Neural cell (in vitro differentiated cells): Measurements from ENCODE around the gene SOX18. TPM values are rescaled to one million over a fixed set of nuclear protein-coding genes. Genes with fewer than 3 reads are reported as not detected.

Experiments used
- H2AFZ ChIP-seq: fragments of 200-600, 300-800 bp; sonication (generic), shearing (Covaris generic); 2 replicates; pipeline ENCODE4 v1.6.0; 2014; ENCODE audit warnings: low read depth, mild to moderate bottlenecking, antibody characterized with exemption, low read length, moderate library complexity
- H3F3A ChIP-seq: fragments of 200-600 bp; shearing (Covaris generic); 2 replicates; pipeline ENCODE4 v1.6.1; 2016; ENCODE audit warnings: mild to moderate bottlenecking, moderate library complexity, mixed read lengths, antibody characterized with exemption, low read length; ENCODE audit not compliant: insufficient read depth, poor library complexity, severe bottlenecking
- H3K27ac ChIP-seq: fragments of 200-600, 300-800 bp; sonication (generic), shearing (Covaris generic); 2 replicates; pipeline ENCODE4 v1.5.1; 2014; ENCODE audit warnings: mild to moderate bottlenecking, low read length, moderate library complexity
- H3K27me3 ChIP-seq: fragments of 300-800, 200-600 bp; sonication (generic), shearing (Covaris generic); 2 replicates; pipeline ENCODE4 v1.6.0; 2014; ENCODE audit warnings: mild to moderate bottlenecking, low read depth, low read length, moderate library complexity; ENCODE audit not compliant: insufficient read depth
- H3K36me3 ChIP-seq: fragments of 300-800, 200-600 bp; sonication (generic), shearing (Covaris generic); 2 replicates; pipeline ENCODE4 v1.5.1; 2014; ENCODE audit warnings: mild to moderate bottlenecking, antibody characterized with exemption, low read length, moderate library complexity; ENCODE audit not compliant: insufficient read depth
- H3K4me2 ChIP-seq: fragments of 300-800, 200-600 bp; sonication (generic), shearing (Covaris generic); 2 replicates; pipeline ENCODE4 v1.6.0; 2014; ENCODE audit warnings: mild to moderate bottlenecking, low read length
- H3K4me3 ChIP-seq: fragments of 300-800, 200-600 bp; sonication (generic), shearing (Covaris generic); 2 replicates; pipeline ENCODE4 v1.5.1; 2014; ENCODE audit warnings: mild to moderate bottlenecking, low read length, moderate library complexity
- H3K79me2 ChIP-seq: fragments of 200-600 bp; shearing (Covaris generic); replicated peaks from 2 replicates; pipeline ENCODE4 v1.6.0; 2014; ENCODE audit warnings: mild to moderate bottlenecking, low read length, moderate library complexity; ENCODE audit not compliant: insufficient read depth
- H3K9ac ChIP-seq: fragments of 300-800, 200-600 bp; sonication (generic), shearing (Covaris generic); 2 replicates; pipeline ENCODE4 v1.6.1; 2016; ENCODE audit warnings: mild to moderate bottlenecking, low read length, mixed read lengths
- H3K9me2 ChIP-seq: fragments of 200-600 bp; shearing (Covaris generic); 2 replicates; pipeline ENCODE4 v1.6.1; 2016; ENCODE audit warnings: mild to moderate bottlenecking, low read length, mixed read lengths; ENCODE audit not compliant: insufficient read depth
- H3K9me3 ChIP-seq: fragments of 200-600, 300-800 bp; sonication (generic), shearing (Covaris generic); 2 replicates; pipeline ENCODE4 v1.6.1; 2016; ENCODE audit warnings: mild to moderate bottlenecking, mixed run types, low read length, moderate library complexity, mixed read lengths
- H4K20me1 ChIP-seq: fragments of 200-600 bp; shearing (Covaris generic); 2 replicates; pipeline ENCODE4 v1.6.1; 2016; ENCODE audit warnings: mild to moderate bottlenecking, mixed run types; ENCODE audit not compliant: insufficient read depth
- EP300 ChIP-seq: fragments of 450-650 bp; conservative IDR thresholded peaks from 2 replicates; pipeline ENCODE4 v1.6.1; 2014; ENCODE audit warnings: antibody characterized with exemption, mild to moderate bottlenecking, moderate library complexity; ENCODE audit not compliant: poor library complexity, severe bottlenecking
- EZH2 ChIP-seq: fragments of 200-600, 300-800 bp; shearing (Covaris generic), sonication (generic); IDR thresholded peaks from 2 replicates; pipeline ENCODE4 v1.6.1; 2014; ENCODE audit warnings: antibody characterized with exemption, low read length, borderline replicate concordance, mild to moderate bottlenecking; ENCODE audit not compliant: insufficient read depth, poor library complexity, severe bottlenecking
- MXI1 ChIP-seq: fragments of 450-650 bp; conservative IDR thresholded peaks from 2 replicates; pipeline ENCODE4 v1.6.1; 2014; ENCODE audit warnings: antibody characterized with exemption, mild to moderate bottlenecking; ENCODE audit not compliant: poor library complexity, severe bottlenecking
- POLR2AphosphoS5 ChIP-seq: IDR thresholded peaks from 2 replicates; pipeline ENCODE4 v1.6.1; 2012
- RAD21 ChIP-seq: fragments of 450-650 bp; conservative IDR thresholded peaks from 2 replicates; pipeline ENCODE4 v1.6.1; 2014; ENCODE audit warnings: antibody characterized with exemption, mild to moderate bottlenecking, moderate library complexity
- SMC3 ChIP-seq: fragments of 450-650 bp; conservative IDR thresholded peaks from 2 replicates; pipeline ENCODE4 v1.6.1; 2014; ENCODE audit warnings: antibody characterized with exemption, mild to moderate bottlenecking, moderate library complexity; ENCODE audit not compliant: poor library complexity
- TAF1 ChIP-seq: IDR thresholded peaks from 2 replicates; pipeline ENCODE4 v1.6.1; 2012; ENCODE audit warnings: low read depth
- polyA plus RNA-seq: library from polyadenylated mRNA; depleted of rRNA; stranded (reverse); fragments of >200 nt; gene quantifications from 2 replicates; pipeline ENCODE4 v1.2.3, GENCODE V29; 2014
- TF ChIP-seq, protein P1 (sequence below): fragments of 450-650 bp; IDR thresholded peaks from 2 replicates; pipeline ENCODE4 v1.5.1; 2014; ENCODE audit warnings: antibody characterized with exemption, mild to moderate bottlenecking, moderate library complexity; ENCODE audit not compliant: poor library complexity, severe bottlenecking
- TF ChIP-seq, protein P2 (sequence below): IDR thresholded peaks from 2 replicates; pipeline ENCODE4 v1.6.1; 2012; ENCODE audit warnings: borderline replicate concordance

Gene SOX18
- polyA plus RNA-seq, 1 donor from 2014 or later, result 0.12 TPM

DNA sequence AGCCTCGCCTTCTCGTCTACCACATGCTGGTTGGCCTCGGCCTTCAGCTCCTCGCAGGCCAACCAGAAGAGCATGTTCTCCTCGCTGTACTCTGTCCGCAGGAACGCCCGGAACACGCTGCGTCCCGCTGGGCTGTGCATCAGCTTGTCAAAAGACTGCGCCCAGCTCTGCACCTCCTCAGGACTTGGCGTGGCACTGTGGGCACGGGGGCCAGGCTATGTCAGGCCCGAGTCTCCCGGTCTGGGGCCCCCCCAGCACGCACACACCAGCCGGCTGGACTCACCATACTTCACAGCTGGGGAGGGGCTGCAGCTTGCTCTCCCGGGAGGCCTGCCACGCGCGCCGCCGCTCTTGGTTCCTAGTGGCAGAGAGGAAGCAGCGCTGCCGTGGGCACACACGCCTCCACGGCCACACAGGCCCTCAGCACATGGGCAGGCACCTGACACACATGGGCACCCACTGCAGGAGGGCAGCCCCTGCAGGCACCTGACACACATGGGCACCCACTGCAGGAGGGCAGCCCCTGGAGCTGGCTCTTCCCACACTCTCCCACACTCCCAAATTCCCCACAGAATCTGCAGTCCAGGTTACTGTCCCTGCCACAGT is 24.8 kb upstream of the SOX18 start:
- no peak overlapping the region for H3K4me3 ChIP-seq
- H3K79me2 ChIP-seq, result no peaks in the 10 kb centered on the region
- H4K20me1 ChIP-seq, result no peaks in the 10 kb centered on the region
- no peaks in the 10 kb centered on the region for H3K9me3 ChIP-seq
- no peak overlapping the region for H3K27ac ChIP-seq
- no peaks in the 10 kb centered on the region for H3K27me3 ChIP-seq
- H3K4me2 ChIP-seq, result no peak overlapping the region
- H2AFZ ChIP-seq, result no peak overlapping the region
- no peaks in the 10 kb centered on the region for H3F3A ChIP-seq
- no peaks in the 10 kb centered on the region for H3K9me2 ChIP-seq
- no peak overlapping the region for H3K9ac ChIP-seq
- H3K36me3 ChIP-seq, result no peaks in the 10 kb centered on the region
- TF ChIP-seq, protein P1, sequence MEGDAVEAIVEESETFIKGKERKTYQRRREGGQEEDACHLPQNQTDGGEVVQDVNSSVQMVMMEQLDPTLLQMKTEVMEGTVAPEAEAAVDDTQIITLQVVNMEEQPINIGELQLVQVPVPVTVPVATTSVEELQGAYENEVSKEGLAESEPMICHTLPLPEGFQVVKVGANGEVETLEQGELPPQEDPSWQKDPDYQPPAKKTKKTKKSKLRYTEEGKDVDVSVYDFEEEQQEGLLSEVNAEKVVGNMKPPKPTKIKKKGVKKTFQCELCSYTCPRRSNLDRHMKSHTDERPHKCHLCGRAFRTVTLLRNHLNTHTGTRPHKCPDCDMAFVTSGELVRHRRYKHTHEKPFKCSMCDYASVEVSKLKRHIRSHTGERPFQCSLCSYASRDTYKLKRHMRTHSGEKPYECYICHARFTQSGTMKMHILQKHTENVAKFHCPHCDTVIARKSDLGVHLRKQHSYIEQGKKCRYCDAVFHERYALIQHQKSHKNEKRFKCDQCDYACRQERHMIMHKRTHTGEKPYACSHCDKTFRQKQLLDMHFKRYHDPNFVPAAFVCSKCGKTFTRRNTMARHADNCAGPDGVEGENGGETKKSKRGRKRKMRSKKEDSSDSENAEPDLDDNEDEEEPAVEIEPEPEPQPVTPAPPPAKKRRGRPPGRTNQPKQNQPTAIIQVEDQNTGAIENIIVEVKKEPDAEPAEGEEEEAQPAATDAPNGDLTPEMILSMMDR, result no peak
- TF ChIP-seq MXI1, result no peak
- TF ChIP-seq SMC3, result no peak
- TF ChIP-seq EZH2, result no peak
- TF ChIP-seq RAD21, result no peak
- TF ChIP-seq TAF1, result no peak
- TF ChIP-seq, protein P2, sequence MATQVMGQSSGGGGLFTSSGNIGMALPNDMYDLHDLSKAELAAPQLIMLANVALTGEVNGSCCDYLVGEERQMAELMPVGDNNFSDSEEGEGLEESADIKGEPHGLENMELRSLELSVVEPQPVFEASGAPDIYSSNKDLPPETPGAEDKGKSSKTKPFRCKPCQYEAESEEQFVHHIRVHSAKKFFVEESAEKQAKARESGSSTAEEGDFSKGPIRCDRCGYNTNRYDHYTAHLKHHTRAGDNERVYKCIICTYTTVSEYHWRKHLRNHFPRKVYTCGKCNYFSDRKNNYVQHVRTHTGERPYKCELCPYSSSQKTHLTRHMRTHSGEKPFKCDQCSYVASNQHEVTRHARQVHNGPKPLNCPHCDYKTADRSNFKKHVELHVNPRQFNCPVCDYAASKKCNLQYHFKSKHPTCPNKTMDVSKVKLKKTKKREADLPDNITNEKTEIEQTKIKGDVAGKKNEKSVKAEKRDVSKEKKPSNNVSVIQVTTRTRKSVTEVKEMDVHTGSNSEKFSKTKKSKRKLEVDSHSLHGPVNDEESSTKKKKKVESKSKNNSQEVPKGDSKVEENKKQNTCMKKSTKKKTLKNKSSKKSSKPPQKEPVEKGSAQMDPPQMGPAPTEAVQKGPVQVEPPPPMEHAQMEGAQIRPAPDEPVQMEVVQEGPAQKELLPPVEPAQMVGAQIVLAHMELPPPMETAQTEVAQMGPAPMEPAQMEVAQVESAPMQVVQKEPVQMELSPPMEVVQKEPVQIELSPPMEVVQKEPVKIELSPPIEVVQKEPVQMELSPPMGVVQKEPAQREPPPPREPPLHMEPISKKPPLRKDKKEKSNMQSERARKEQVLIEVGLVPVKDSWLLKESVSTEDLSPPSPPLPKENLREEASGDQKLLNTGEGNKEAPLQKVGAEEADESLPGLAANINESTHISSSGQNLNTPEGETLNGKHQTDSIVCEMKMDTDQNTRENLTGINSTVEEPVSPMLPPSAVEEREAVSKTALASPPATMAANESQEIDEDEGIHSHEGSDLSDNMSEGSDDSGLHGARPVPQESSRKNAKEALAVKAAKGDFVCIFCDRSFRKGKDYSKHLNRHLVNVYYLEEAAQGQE, result no peak
- no peak for TF ChIP-seq EP300
- no peak for TF ChIP-seq POLR2AphosphoS5

DNA sequence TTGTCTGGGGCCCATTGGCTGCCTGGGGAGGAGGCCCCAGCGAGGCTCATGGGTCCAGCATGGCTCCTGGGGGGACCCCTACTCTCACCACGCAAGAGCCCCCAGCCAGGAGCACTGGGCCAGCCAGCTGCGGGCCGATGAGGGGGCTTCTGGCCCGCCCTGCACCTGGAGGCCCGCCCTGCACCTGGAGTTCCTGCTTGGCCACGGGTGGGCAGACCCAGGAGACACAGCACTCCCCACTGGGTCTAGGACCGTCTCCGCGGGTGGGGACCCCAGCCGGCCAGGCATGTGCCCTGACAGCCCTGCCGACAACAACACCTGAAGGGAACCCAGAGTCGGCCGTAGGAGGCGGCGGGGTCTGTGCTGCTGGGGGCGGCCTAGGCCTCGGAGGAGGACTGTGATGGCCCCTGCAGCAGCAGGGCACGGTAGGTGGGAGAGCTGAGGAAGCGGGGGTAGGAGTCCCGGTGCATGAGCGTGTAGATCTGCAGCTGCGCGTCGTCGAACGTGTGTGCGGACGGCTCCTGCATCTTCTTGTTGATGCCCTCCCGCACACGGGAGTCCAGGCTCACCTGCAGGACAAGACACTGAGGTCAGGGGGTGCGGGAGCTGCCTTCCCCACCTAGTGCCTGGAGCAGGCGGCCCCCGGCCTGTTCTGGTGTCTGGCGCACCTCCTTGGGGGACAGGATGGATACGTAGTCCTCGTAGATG is 24.2 kb upstream of the SOX18 start:
- Histone ChIP-seq H3K79me2 (no peaks in the 10 kb centered on the region), H3K36me3 (no peaks in the 10 kb centered on the region), H3K4me3 (no peak overlapping the region), H3F3A (no peaks in the 10 kb centered on the region), H3K27ac (no peak overlapping the region), H3K27me3 (no peaks in the 10 kb centered on the region), H2AFZ (no peak overlapping the region), H3K9me2 (no peaks in the 10 kb centered on the region), H3K4me2 (no peak overlapping the region), H3K9ac (no peak overlapping the region), H3K9me3 (no peaks in the 10 kb centered on the region), H4K20me1 (no peaks in the 10 kb centered on the region)
- TF ChIP-seq SMC3 (no peak), EZH2 (no peak), RAD21 (no peak), TAF1 (no peak), EP300 (no peak), POLR2AphosphoS5 (no peak), MXI1 (no peak)
- TF ChIP-seq, protein P2, result no peak
- TF ChIP-seq, protein P1, result no peak
